Gastrocnemius medialis (tissue), 4 donors: ENCODE results near the gene STAT5B. TPM values are rescaled to one million over a fixed set of nuclear protein-coding genes. Genes with fewer than 3 reads are reported as not detected.
"Not testable (repeated sequence)": the region's sequence is repeated elsewhere in the genome, so short reads cannot be mapped to it uniquely, and the experiment has no call there.

ENCODE experiments used
- ATAC-seq, 2 donors: fragments of 150-250 bp; one replicate each; pipeline ENCODE4 v1.9.1; 2016
- DNase-seq, 2 donors: peaks; one replicate each; pipeline ENCODE4 v3.0.0-alpha.2; 2019
- H3K27ac ChIP-seq, 4 donors: fragments of 200-600 bp; sonication (generic); 1 replicate in 1 of 4; 2 replicates in 3 of 4; pipeline ENCODE4 v1.5.1; 2016 to 2018; ENCODE audit warnings: mild to moderate bottlenecking in 2 of 4, moderate library complexity in 1 of 4
- H3K27me3 ChIP-seq, 3 donors: fragments of 200-600 bp; sonication (generic) in 2 of 3; 1 replicate in 1 of 3; 2 replicates in 2 of 3; pipeline versions ENCODE4 v1.5.1 to v1.6.0; 2016 to 2019; ENCODE audit warnings: mild to moderate bottlenecking in 1 of 3, moderate library complexity in 1 of 3
- H3K36me3 ChIP-seq, 2 donors: fragments of 200-600 bp; sonication (generic) in 1 of 2; one replicate each; pipeline ENCODE4 v1.5.1; 2017 to 2018
- H3K4me1 ChIP-seq, 2 donors: fragments of 200-600 bp; sonication (generic) in 1 of 2; one replicate each; pipeline ENCODE4 v1.5.1; 2016 to 2017; ENCODE audit warnings: mild to moderate bottlenecking in 2 of 2
- H3K4me3 ChIP-seq, 4 donors: fragments of 200-600 bp; sonication (generic) in 3 of 4; 1 replicate in 1 of 4; 2 replicates in 3 of 4; pipeline ENCODE4 v1.5.1; 2016 to 2019; ENCODE audit warnings: mild to moderate bottlenecking in 2 of 4
- H3K9me3 ChIP-seq, 3 donors: fragments of 200-600 bp; sonication (generic) in 2 of 3; 1 replicate in 1 of 3; 2 replicates in 2 of 3; pipeline ENCODE4 v1.5.1; 2016 to 2019
- POLR2A ChIP-seq, 2 donors: fragments of 450-650 bp; IDR thresholded peaks; one replicate each; pipeline ENCODE4 v1.6.1; 2017; ENCODE audit warnings: antibody characterized with exemption in 2 of 2, mild to moderate bottlenecking in 2 of 2, moderate library complexity in 2 of 2
- in situ Hi-C, 4 donors: fragments of 200-750 bp; cut with MboI; loops; one replicate each; pipeline versions ENCODE4 v1.15.0 to v1.8.0; 2017; ENCODE audit warnings: low sequenced_read_pairs in 4 of 4
- intact Hi-C: fragments of 100-400 bp; cut with DNase I; formaldehyde crosslinking; loops from one replicate; pipeline ENCODE4 v1.15.1; 2023; ENCODE audit warnings: low total_unique reads
- total RNA-seq, 4 donors: library from RNA; depleted of rRNA; stranded (reverse); fragments of >200 nt; gene quantifications; one replicate each; pipeline versions ENCODE4 v1.1.0 to v1.2.3, GENCODE V29; 2016
- TF ChIP-seq, protein P1 (sequence below), 5 experiments: fragments of 450-650 bp in 3 of 5; fragments of 200-600 bp in 2 of 5; sonication (generic) in 2 of 5; IDR thresholded peaks in 4 of 5; conservative IDR thresholded peaks in 1 of 5; 1 replicate in 4 of 5; 2 replicates in 1 of 5; pipeline ENCODE4 v1.5.1; 2016 to 2019; ENCODE audit warnings: antibody characterized with exemption in 5 of 5, mild to moderate bottlenecking in 3 of 5, moderate library complexity in 3 of 5

STAT5B gene
- total RNA-seq, 4 donors from 2014 or later = 77.3 to 150 (median 80.7) TPM

GRCh38 chr17:42225646-42226045 lies 50.5 kb downstream of the STAT5B start:
- DNase-seq (no peak), ATAC-seq (no peak)
- in situ Hi-C loops (no loop called here), intact Hi-C loops (no loop called here)
- Histone ChIP-seq H3K4me1 (peaks cover 29 to 33% of the 10 kb centered on the region in 2 donors), H3K27me3 (no peaks in the 10 kb centered on the region), H3K36me3 (peaks cover 0 to 26% of the 10 kb centered on the region in 2 donors), H3K27ac (no peak overlapping the region), H3K9me3 (no peaks in the 10 kb centered on the region), H3K4me3 (no peak overlapping the region)
- TF ChIP-seq, protein P1, sequence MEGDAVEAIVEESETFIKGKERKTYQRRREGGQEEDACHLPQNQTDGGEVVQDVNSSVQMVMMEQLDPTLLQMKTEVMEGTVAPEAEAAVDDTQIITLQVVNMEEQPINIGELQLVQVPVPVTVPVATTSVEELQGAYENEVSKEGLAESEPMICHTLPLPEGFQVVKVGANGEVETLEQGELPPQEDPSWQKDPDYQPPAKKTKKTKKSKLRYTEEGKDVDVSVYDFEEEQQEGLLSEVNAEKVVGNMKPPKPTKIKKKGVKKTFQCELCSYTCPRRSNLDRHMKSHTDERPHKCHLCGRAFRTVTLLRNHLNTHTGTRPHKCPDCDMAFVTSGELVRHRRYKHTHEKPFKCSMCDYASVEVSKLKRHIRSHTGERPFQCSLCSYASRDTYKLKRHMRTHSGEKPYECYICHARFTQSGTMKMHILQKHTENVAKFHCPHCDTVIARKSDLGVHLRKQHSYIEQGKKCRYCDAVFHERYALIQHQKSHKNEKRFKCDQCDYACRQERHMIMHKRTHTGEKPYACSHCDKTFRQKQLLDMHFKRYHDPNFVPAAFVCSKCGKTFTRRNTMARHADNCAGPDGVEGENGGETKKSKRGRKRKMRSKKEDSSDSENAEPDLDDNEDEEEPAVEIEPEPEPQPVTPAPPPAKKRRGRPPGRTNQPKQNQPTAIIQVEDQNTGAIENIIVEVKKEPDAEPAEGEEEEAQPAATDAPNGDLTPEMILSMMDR (IDR thresholded peaks at IDR 0.05 in 4 of 5, conservative IDR thresholded peaks at IDR 0.05 in 1 of 5) = no peak
- no peak for TF ChIP-seq POLR2A (IDR thresholded peaks at IDR 0.05)

- peaks cover 25 to 26% of the 10 kb centered on the region in 2 donors for H3K4me1 ChIP-seq
- in situ Hi-C loops (no loop called here), intact Hi-C loops (no loop called here)
- DNase-seq (no peak), ATAC-seq (no peak)
- no peak overlapping the region for H3K27ac ChIP-seq
- H3K4me3 ChIP-seq = no peak overlapping the region
- no peaks in the 10 kb centered on the region for H3K9me3 ChIP-seq
- H3K27me3 ChIP-seq = no peaks in the 10 kb centered on the region
- peaks cover 0 to 26% of the 10 kb centered on the region in 2 donors for H3K36me3 ChIP-seq
- TF ChIP-seq, protein P1 (IDR thresholded peaks at IDR 0.05 in 4 of 5, conservative IDR thresholded peaks at IDR 0.05 in 1 of 5) = no peak
- no peak for TF ChIP-seq POLR2A (IDR thresholded peaks at IDR 0.05)
These were observed 51.5 kb downstream of the STAT5B start for GRCh38 chr17:42224651-42225050.

DNA sequence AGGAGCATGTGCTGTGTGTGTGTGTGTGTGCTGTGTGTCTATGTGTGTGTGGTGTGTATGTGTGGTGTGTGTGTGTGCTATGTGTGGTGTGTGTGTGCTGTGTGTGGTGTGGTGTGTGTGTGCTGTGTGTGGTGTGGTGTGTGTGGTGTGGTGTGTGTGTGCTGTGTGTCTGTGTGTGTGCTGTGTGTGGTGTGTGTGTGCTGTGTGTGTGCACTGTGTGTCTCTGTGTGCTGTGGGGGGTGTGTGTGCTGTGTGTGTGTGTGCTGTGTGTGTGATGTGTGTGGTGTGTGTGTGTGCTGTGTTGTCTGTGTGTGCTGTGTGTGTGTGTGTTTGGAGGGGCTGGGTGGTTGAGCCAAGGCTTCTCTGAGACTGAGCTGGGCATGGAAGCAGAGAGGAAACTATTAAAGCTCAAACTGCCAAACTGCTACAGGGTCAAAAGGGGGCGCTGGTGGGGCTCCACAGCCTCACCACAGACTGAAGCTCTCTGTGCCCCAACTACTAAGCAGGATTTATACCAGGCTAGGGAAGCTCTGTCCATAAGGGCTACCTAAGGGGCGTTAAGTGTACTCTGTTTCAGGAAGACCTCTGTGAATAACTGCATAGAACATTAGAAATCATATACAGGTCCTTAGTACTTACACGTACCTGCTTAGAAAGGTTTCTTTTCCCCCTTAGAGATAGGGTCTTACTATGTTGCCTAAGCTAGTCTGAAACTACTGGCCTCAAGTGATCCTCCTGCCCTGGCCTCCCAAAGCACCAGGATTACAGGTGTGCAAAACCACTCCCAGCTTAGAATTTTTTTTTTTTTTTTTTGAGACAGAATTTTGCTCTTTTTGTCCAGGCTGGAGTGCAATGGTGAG lies 54.1 kb downstream of the STAT5B start:
- DNase-seq (peak in 1 of 2 donors; percentile 40), ATAC-seq (peak; percentile 46 to 75)

GRCh38 chr17:42219280-42219679 lies 56.9 kb downstream of the STAT5B start:
- H3K4me3 ChIP-seq, H3K9me3 ChIP-seq, H3K4me1 ChIP-seq, H3K27me3 ChIP-seq, H3K27ac ChIP-seq, in situ Hi-C loops, DNase-seq, intact Hi-C loops, ATAC-seq: not testable (repeated sequence)
- peaks cover 2 to 61% of the 10 kb centered on the region in 2 donors for H3K36me3 ChIP-seq

More for the DNA sequence above, 54.1 kb downstream of the STAT5B start:
- Histone ChIP-seq H3K4me3 (no peak overlapping the region), H3K4me1 (peaks cover under 1 to 7% of the 10 kb centered on the region in 2 donors), H3K9me3 (no peaks in the 10 kb centered on the region), H3K36me3 (peaks cover 0 to 40% of the 10 kb centered on the region in 2 donors), H3K27me3 (no peaks in the 10 kb centered on the region), H3K27ac (no peak overlapping the region)
- TF ChIP-seq POLR2A (IDR thresholded peaks at IDR 0.05) = no peak
- TF ChIP-seq, protein P1 (IDR thresholded peaks at IDR 0.05 in 4 of 5, conservative IDR thresholded peaks at IDR 0.05 in 1 of 5) = peak; percentile 27 to 65 (median 37)
- in situ Hi-C loops (no loop called here), intact Hi-C loops (no loop called here)

DNA sequence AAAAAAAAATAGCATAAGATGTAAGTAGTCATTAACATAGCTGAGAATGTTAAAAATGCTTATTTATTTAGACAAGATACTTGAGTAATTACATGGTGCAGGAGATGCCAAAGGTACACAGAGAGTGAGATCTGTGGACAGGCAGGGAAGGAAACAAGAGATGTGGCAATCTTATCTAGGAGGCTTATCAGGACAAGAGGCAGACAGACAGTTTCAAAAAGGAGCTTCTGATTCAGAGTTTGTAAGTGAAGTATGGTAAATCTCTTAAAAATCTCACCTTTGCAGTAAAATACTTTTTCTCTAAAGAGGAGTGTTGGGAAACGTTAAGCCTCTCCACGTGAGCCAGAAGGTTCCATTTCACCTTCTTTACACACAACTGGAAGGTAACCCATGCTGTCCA lies 62.0 kb downstream of the STAT5B start:
- peaks cover 23 to 27% of the 10 kb centered on the region in 2 donors for H3K4me1 ChIP-seq
- DNase-seq (no peak), ATAC-seq (no peak)
- H3K4me3 ChIP-seq = no peak overlapping the region
- TF ChIP-seq, protein P1 (IDR thresholded peaks at IDR 0.05 in 4 of 5, conservative IDR thresholded peaks at IDR 0.05 in 1 of 5) = no peak
- no peak for TF ChIP-seq POLR2A (IDR thresholded peaks at IDR 0.05)
- no peaks in the 10 kb centered on the region for H3K27me3 ChIP-seq
- H3K27ac ChIP-seq = peak overlapping the region; percentile 9 to 91 (median 87)
- intact Hi-C loops (loop anchor here (5.0 kb wide), 1 partner anchor 63 kb away; the partner anchor contains the start of gene STAT5B), in situ Hi-C loops (no loop called here)
- H3K36me3 ChIP-seq = peaks cover 2 to 57% of the 10 kb centered on the region in 2 donors
- no peaks in the 10 kb centered on the region for H3K9me3 ChIP-seq
